Mesenchymal stem cell (in vitro differentiated cells and primary cell): ENCODE results near the gene WIPF3.

Experiments
- DNase-seq: peaks from one replicate; pipeline ENCODE4 v3.0.0-alpha.2; 2013
- H2AFZ ChIP-seq: one replicate; pipeline ENCODE4 v1.6.1; 2013; ENCODE audit warnings: low read depth, mild to moderate bottlenecking, control low read depth, inconsistent platforms, low read length, moderate library complexity
- H2AK5ac ChIP-seq: 2 replicates; pipeline ENCODE4 v1.6.1; 2013; ENCODE audit warnings: low read length, moderate library complexity, mild to moderate bottlenecking, inconsistent platforms; ENCODE audit not compliant: severe bottlenecking
- H2BK120ac ChIP-seq: one replicate; pipeline ENCODE4 v1.6.1; 2013; ENCODE audit warnings: low read depth, mild to moderate bottlenecking, inconsistent platforms, low read length, moderate library complexity
- H2BK12ac ChIP-seq, 2 experiments: one replicate each; pipeline ENCODE4 v1.6.1; 2013; ENCODE audit warnings: inconsistent platforms in 2 of 2, low read length in 2 of 2, mild to moderate bottlenecking in 2 of 2, moderate library complexity in 2 of 2, control low read depth in 1 of 2
- H2BK15ac ChIP-seq: one replicate; pipeline ENCODE4 v1.6.1; 2013; ENCODE audit warnings: mild to moderate bottlenecking, low read depth, inconsistent platforms; ENCODE audit not compliant: poor library complexity, severe bottlenecking
- H2BK5ac ChIP-seq: 2 replicates; pipeline ENCODE4 v1.6.1; 2013; ENCODE audit warnings: low read depth, mild to moderate bottlenecking, low read length, control low read depth, inconsistent platforms; ENCODE audit not compliant: poor library complexity, severe bottlenecking
- H3K14ac ChIP-seq, 2 experiments: one replicate each; pipeline ENCODE4 v1.6.1; 2013; ENCODE audit warnings: inconsistent platforms in 2 of 2, low read length in 2 of 2, control low read depth in 1 of 2, mild to moderate bottlenecking in 1 of 2, moderate library complexity in 1 of 2
- H3K18ac ChIP-seq, 2 experiments: one replicate each; pipeline ENCODE4 v1.6.1; 2013; ENCODE audit warnings: inconsistent platforms in 2 of 2, low read length in 2 of 2, control low read depth in 1 of 2, low read depth in 1 of 2, mild to moderate bottlenecking in 1 of 2
- H3K23ac ChIP-seq, 2 experiments: one replicate each; pipeline ENCODE4 v1.6.1; 2013; ENCODE audit warnings: inconsistent platforms in 2 of 2, low read length in 2 of 2, mild to moderate bottlenecking in 2 of 2, moderate library complexity in 2 of 2, control low read depth in 1 of 2
- H3K27ac ChIP-seq: 2 replicates; pipeline ENCODE4 v1.5.1; 2013; ENCODE audit warnings: mild to moderate bottlenecking, moderate library complexity, low read length, control low read depth, inconsistent platforms; ENCODE audit not compliant: poor library complexity, severe bottlenecking
- H3K27me3 ChIP-seq, 2 experiments: 2 replicates each; pipeline versions ENCODE4 v1.6.1 to v1.7.0; 2013; ENCODE audit warnings: low read length in 2 of 2, mild to moderate bottlenecking in 2 of 2, moderate library complexity in 2 of 2, control low read depth in 1 of 2, inconsistent platforms in 1 of 2; ENCODE audit not compliant: control insufficient read depth in 1 of 2, insufficient read depth in 1 of 2
- H3K36me3 ChIP-seq, 2 experiments: 2 replicates each; pipeline versions ENCODE4 v1.6.1 to v1.7.0; 2013; ENCODE audit warnings: low read length in 2 of 2, control low read depth in 1 of 2, inconsistent platforms in 1 of 2, low read depth in 1 of 2, mild to moderate bottlenecking in 1 of 2; ENCODE audit not compliant: insufficient read depth in 2 of 2, control insufficient read depth in 1 of 2
- H3K4ac ChIP-seq, 2 experiments: one replicate each; pipeline ENCODE4 v1.6.1; 2013; ENCODE audit warnings: inconsistent platforms in 2 of 2, low read length in 2 of 2, mild to moderate bottlenecking in 2 of 2, moderate library complexity in 2 of 2, control low read depth in 1 of 2, low read depth in 1 of 2
- H3K4me1 ChIP-seq: 2 replicates; pipeline ENCODE4 v1.6.1; 2013; ENCODE audit warnings: low read depth, low read length, control low read depth; ENCODE audit not compliant: control insufficient read depth, insufficient read depth
- H3K4me2 ChIP-seq: 2 replicates; pipeline ENCODE4 v1.6.1; 2013; ENCODE audit warnings: low read length, mild to moderate bottlenecking, inconsistent platforms; ENCODE audit not compliant: poor library complexity, severe bottlenecking
- H3K4me3 ChIP-seq, 2 experiments: 2 replicates each; pipeline versions ENCODE4 v1.5.1 to v1.7.0; 2013; ENCODE audit warnings: low read length in 2 of 2, mild to moderate bottlenecking in 2 of 2, control low read depth in 1 of 2, low read depth in 1 of 2; ENCODE audit not compliant: insufficient read depth in 1 of 2
- H3K79me1 ChIP-seq: replicated peaks from 2 replicates; pipeline ENCODE4 v1.6.1; 2013; ENCODE audit warnings: mild to moderate bottlenecking, control low read depth, low read length, inconsistent platforms; ENCODE audit not compliant: poor library complexity, severe bottlenecking
- H3K9ac ChIP-seq: 2 replicates; pipeline ENCODE4 v1.7.0; 2013; ENCODE audit warnings: mild to moderate bottlenecking, low read length, moderate library complexity
- H3K9me3 ChIP-seq: 2 replicates; pipeline ENCODE4 v1.7.0; 2013; ENCODE audit warnings: mild to moderate bottlenecking, low read length; ENCODE audit not compliant: control insufficient read depth
- H4K8ac ChIP-seq: one replicate; pipeline ENCODE4 v1.6.1; 2013; ENCODE audit warnings: inconsistent platforms, mild to moderate bottlenecking, low read length, moderate library complexity
- H4K91ac ChIP-seq: one replicate; pipeline ENCODE4 v1.6.1; 2013; ENCODE audit warnings: mild to moderate bottlenecking, low read length, inconsistent platforms
- WGBS: methylation state at CpG from one replicate; pipeline ENCODE4 v1.1.7; 2013; ENCODE audit warnings: mixed read lengths; 5-methylcytosine and 5-hydroxymethylcytosine counted together

Gene WIPF3

GRCh38 chr7:29826904-29827303 is 20.6 kb downstream of the WIPF3 start:
- Histone ChIP-seq H2AFZ (no peak overlapping the region), H3K27me3 (peaks cover 0 to 9% of the 10 kb centered on the region in 2 experiments), H3K9ac (no peak overlapping the region), H2BK5ac (no peak overlapping the region), H3K4me1 (no peaks in the 10 kb centered on the region), H4K8ac (no peak overlapping the region), H3K9me3 (peaks cover 5% of the 10 kb centered on the region), H3K4me2 (no peak overlapping the region), H3K23ac (no peak overlapping the region), H3K14ac (no peak overlapping the region), H3K4ac (no peak overlapping the region), H3K79me1 (no peaks in the 10 kb centered on the region), H3K27ac (no peak overlapping the region), H4K91ac (no peak overlapping the region), H2AK5ac (no peak overlapping the region), H2BK15ac (no peak overlapping the region), H3K18ac (no peak overlapping the region), H3K4me3 (no peak overlapping the region), H2BK12ac (no peak overlapping the region), H3K36me3 (no peaks in the 10 kb centered on the region), H2BK120ac (no peak overlapping the region)
- DNase-seq: no peak

GRCh38 chr7:29831705-29832104 is 25.4 kb downstream of the WIPF3 start:
- WGBS: 86% methylated on average over 5 of the region's 6 CpGs
- Histone ChIP-seq H3K4me1 (no peaks in the 10 kb centered on the region), H3K4me2 (no peak overlapping the region)

GRCh38 chr7:29833929-29834328 is 27.6 kb downstream of the WIPF3 start:
- H2BK120ac ChIP-seq: no peak overlapping the region
- no peak overlapping the region for H3K4me2 ChIP-seq
- DNase-seq: no peak
- H4K8ac ChIP-seq: no peak overlapping the region
- H2BK15ac ChIP-seq: no peak overlapping the region
- H3K4me3 ChIP-seq: no peak overlapping the region
- no peak overlapping the region for H3K18ac ChIP-seq
- H2BK12ac ChIP-seq: no peak overlapping the region
- H3K27me3 ChIP-seq: peaks cover 0 to 7% of the 10 kb centered on the region in 2 experiments
- no peak overlapping the region for H4K91ac ChIP-seq
- H3K9ac ChIP-seq: no peak overlapping the region
- H3K79me1 ChIP-seq: no peaks in the 10 kb centered on the region
- no peak overlapping the region for H3K4ac ChIP-seq
- H2AFZ ChIP-seq: no peak overlapping the region
- H3K4me1 ChIP-seq: no peaks in the 10 kb centered on the region
- no peak overlapping the region for H2AK5ac ChIP-seq
- H3K36me3 ChIP-seq: no peaks in the 10 kb centered on the region
- peaks cover 8% of the 10 kb centered on the region for H3K9me3 ChIP-seq
- H2BK5ac ChIP-seq: no peak overlapping the region
- WGBS: 93% methylated on average over 2 of the region's 2 CpGs
- no peak overlapping the region for H3K27ac ChIP-seq
- H3K14ac ChIP-seq: no peak overlapping the region
- no peak overlapping the region for H3K23ac ChIP-seq

More at GRCh38 chr7:29831705-29832104, 25.4 kb downstream of the WIPF3 start:
- no peak overlapping the region for H4K8ac ChIP-seq
- no peaks in the 10 kb centered on the region for H3K79me1 ChIP-seq
- H4K91ac ChIP-seq: no peak overlapping the region
- no peak overlapping the region for H2BK15ac ChIP-seq
- H3K18ac ChIP-seq: no peak overlapping the region
- no peak overlapping the region for H3K14ac ChIP-seq
- H3K27me3 ChIP-seq: peaks cover 0 to 11% of the 10 kb centered on the region in 2 experiments
- no peaks in the 10 kb centered on the region for H3K36me3 ChIP-seq
- peaks cover 8% of the 10 kb centered on the region for H3K9me3 ChIP-seq
- no peak for DNase-seq
- no peak overlapping the region for H2BK12ac ChIP-seq
- no peak overlapping the region for H3K9ac ChIP-seq
- no peak overlapping the region for H2BK120ac ChIP-seq
- no peak overlapping the region for H2AK5ac ChIP-seq
- no peak overlapping the region for H2BK5ac ChIP-seq
- H2AFZ ChIP-seq: no peak overlapping the region
- no peak overlapping the region for H3K23ac ChIP-seq
- no peak overlapping the region for H3K27ac ChIP-seq
- no peak overlapping the region for H3K4ac ChIP-seq
- no peak overlapping the region for H3K4me3 ChIP-seq

- Histone ChIP-seq H3K4ac (no peak overlapping the region), H2BK12ac (no peak overlapping the region), H2BK15ac (no peak overlapping the region), H3K27me3 (peaks cover 0 to 9% of the 10 kb centered on the region in 2 experiments), H3K14ac (no peak overlapping the region), H2AK5ac (no peak overlapping the region), H3K18ac (no peak overlapping the region), H3K23ac (no peak overlapping the region), H3K4me1 (peaks cover 5% of the 10 kb centered on the region), H4K91ac (no peak overlapping the region), H3K27ac (no peak overlapping the region), H3K79me1 (no peaks in the 10 kb centered on the region), H2BK120ac (no peak overlapping the region), H2BK5ac (no peak overlapping the region), H2AFZ (no peak overlapping the region), H4K8ac (no peak overlapping the region), H3K4me3 (no peak overlapping the region), H3K9ac (no peak overlapping the region), H3K4me2 (no peak overlapping the region), H3K9me3 (peaks cover 8% of the 10 kb centered on the region), H3K36me3 (no peaks in the 10 kb centered on the region)
- DNase-seq: no peak
- 92% methylated on average over 10 of the region's 12 CpGs for WGBS
These were observed 29.4 kb downstream of the WIPF3 start for GRCh38 chr7:29835718-29836117.
